Measurements from ENCODE around the gene MUC5B.

The MUC5B gene

GRCh38 chr11:1194977-1195681, 27.7 kb upstream of the MUC5B start:
- TF ChIP-seq CTCF (conservative IDR thresholded peaks at IDR 0.05; ENCODE audit: low read depth, low read length) = no peak
- Histone ChIP-seq H3K4me2 (no peak overlapping the region), H3K36me3 (ENCODE audit: insufficient read depth) (no peaks in the 10 kb centered on the region), H3K4me3 (IDR thresholded peaks at IDR 0.05; ENCODE audit: insufficient read depth, low read depth, low read length) (no peak overlapping the region), H3K79me2 (ENCODE audit: insufficient read depth, low read depth) (no peaks in the 10 kb centered on the region), H3K27ac (no peak overlapping the region), H3K27me3 (ENCODE audit: insufficient read depth, low read depth) (peaks cover 57% of the 10 kb centered on the region; the same call in 1 of the 2 replicates), H3K4me1 (ENCODE audit: low read depth, poor library complexity, severe bottlenecking) (no peaks in the 10 kb centered on the region), H4K20me1 (ENCODE audit: insufficient read depth) (no peaks in the 10 kb centered on the region), H3K9ac (no peak overlapping the region), H2AFZ (ENCODE audit: low read depth) (no peak overlapping the region)

GRCh38 chr11:1195682-1196515, 27.0 kb upstream of the MUC5B start:
- H3K9ac ChIP-seq = no peak overlapping the region
- no peak overlapping the region for H3K4me3 ChIP-seq (IDR thresholded peaks at IDR 0.05; ENCODE audit: insufficient read depth, low read depth, low read length)
- TF ChIP-seq CTCF (conservative IDR thresholded peaks at IDR 0.05; ENCODE audit: low read depth, low read length) = no peak
- H3K27ac ChIP-seq = no peak overlapping the region
- H3K27me3 ChIP-seq (ENCODE audit: insufficient read depth, low read depth) = peaks cover 60% of the 10 kb centered on the region; the same call in 1 of the 2 replicates
- no peaks in the 10 kb centered on the region for H3K36me3 ChIP-seq (ENCODE audit: insufficient read depth)
- no peaks in the 10 kb centered on the region for H3K4me1 ChIP-seq (ENCODE audit: low read depth, poor library complexity, severe bottlenecking)
- no peaks in the 10 kb centered on the region for H4K20me1 ChIP-seq (ENCODE audit: insufficient read depth)
- no peak overlapping the region for H3K4me2 ChIP-seq
- H2AFZ ChIP-seq (ENCODE audit: low read depth) = no peak overlapping the region
- no peaks in the 10 kb centered on the region for H3K79me2 ChIP-seq (ENCODE audit: insufficient read depth, low read depth)

- no peak overlapping the region for H3K9ac ChIP-seq
- no peaks in the 10 kb centered on the region for H3K36me3 ChIP-seq (ENCODE audit: insufficient read depth)
- no peak overlapping the region for H2AFZ ChIP-seq (ENCODE audit: low read depth)
- H3K27me3 ChIP-seq (ENCODE audit: insufficient read depth, low read depth) = peaks cover 68% of the 10 kb centered on the region; the same call in 1 of the 2 replicates
- H3K4me3 ChIP-seq (IDR thresholded peaks at IDR 0.05; ENCODE audit: insufficient read depth, low read depth, low read length) = no peak overlapping the region
- H3K27ac ChIP-seq = no peak overlapping the region
- no peaks in the 10 kb centered on the region for H4K20me1 ChIP-seq (ENCODE audit: insufficient read depth)
- H3K4me2 ChIP-seq = no peak overlapping the region
- no peak for TF ChIP-seq CTCF (conservative IDR thresholded peaks at IDR 0.05; ENCODE audit: low read depth, low read length)
- no peaks in the 10 kb centered on the region for H3K4me1 ChIP-seq (ENCODE audit: low read depth, poor library complexity, severe bottlenecking)
- H3K79me2 ChIP-seq (ENCODE audit: insufficient read depth, low read depth) = no peaks in the 10 kb centered on the region
Observed at GRCh38 chr11:1196516-1197391, 26.1 kb upstream of the MUC5B start.

- no peak for TF ChIP-seq CTCF (conservative IDR thresholded peaks at IDR 0.05; ENCODE audit: low read depth, low read length)
- no peaks in the 10 kb centered on the region for H3K4me1 ChIP-seq (ENCODE audit: low read depth, poor library complexity, severe bottlenecking)
- H3K4me3 ChIP-seq (IDR thresholded peaks at IDR 0.05; ENCODE audit: insufficient read depth, low read depth, low read length) = no peak overlapping the region
- no peak overlapping the region for H3K9ac ChIP-seq
- no peaks in the 10 kb centered on the region for H3K79me2 ChIP-seq (ENCODE audit: insufficient read depth, low read depth)
- no peaks in the 10 kb centered on the region for H3K36me3 ChIP-seq (ENCODE audit: insufficient read depth)
- H4K20me1 ChIP-seq (ENCODE audit: insufficient read depth) = no peaks in the 10 kb centered on the region
- H2AFZ ChIP-seq (ENCODE audit: low read depth) = no peak overlapping the region
- no peak overlapping the region for H3K27ac ChIP-seq
- peaks cover 69% of the 10 kb centered on the region; the same call in 1 of the 2 replicates for H3K27me3 ChIP-seq (ENCODE audit: insufficient read depth, low read depth)
- no peak overlapping the region for H3K4me2 ChIP-seq
Observed at GRCh38 chr11:1197431-1197885, 25.4 kb upstream of the MUC5B start.

All from KMS-11 (cell line).